Lower leg skin (tissue), 4 donors: ENCODE measurements around the gene NKD1. TPM values are rescaled to one million over a fixed set of nuclear protein-coding genes. Genes with fewer than 3 reads are reported as not detected.

Source experiments
- DNase-seq, 2 donors: peaks; one replicate each; pipeline ENCODE4 v3.0.0-alpha.2; 2019; ENCODE audit warnings: low spot score in 2 of 2
- H3K4me3 ChIP-seq: fragments of 200-600 bp; sonication (generic); 2 replicates; pipeline ENCODE4 v1.5.1; 2017; ENCODE audit warnings: mild to moderate bottlenecking, low read depth; ENCODE audit not compliant: poor library complexity, severe bottlenecking
- CTCF ChIP-seq, 3 donors: fragments of 450-650 bp; IDR thresholded peaks; one replicate each; pipeline ENCODE4 v1.5.1; 2016; ENCODE audit warnings: antibody characterized with exemption in 3 of 3, mild to moderate bottlenecking in 3 of 3, moderate library complexity in 2 of 3
- POLR2A ChIP-seq, 2 donors: fragments of 450-650 bp; IDR thresholded peaks; one replicate each; pipeline ENCODE4 v1.6.1; 2016 to 2017; ENCODE audit warnings: antibody characterized with exemption in 2 of 2, mild to moderate bottlenecking in 1 of 2, moderate library complexity in 1 of 2
- WGBS, 2 donors: methylation state at CpG; one replicate each; pipeline ENCODE4 v1.1.5; 2018; 5-methylcytosine and 5-hydroxymethylcytosine counted together
- intact Hi-C: fragments of 100-400 bp; cut with DNase I; formaldehyde crosslinking; loops from one replicate; pipeline ENCODE4 v1.15.0; 2023; ENCODE audit warnings: low total_unique reads
- total RNA-seq, 4 donors: library from RNA; depleted of rRNA; stranded (reverse); fragments of >200 nt; gene quantifications; one replicate each; pipeline ENCODE4 v1.1.0, GENCODE V29; 2016

The NKD1 gene
- total RNA-seq, 4 donors from 2014 or later = 5.1 to 15.2 (median 7.2) TPM

GRCh38 chr16:50679266-50679665 lies 131.1 kb downstream of the NKD1 start:
- DNase-seq = no peak
- intact Hi-C loops = no loop called here
- H3K4me3 ChIP-seq = no peak overlapping the region
- WGBS, 2 donors = 85 to 88% methylated on average over 14 of the region's 14 CpGs
- TF ChIP-seq CTCF (IDR thresholded peaks at IDR 0.05) = no peak
- TF ChIP-seq POLR2A (IDR thresholded peaks at IDR 0.05) = no peak

DNA sequence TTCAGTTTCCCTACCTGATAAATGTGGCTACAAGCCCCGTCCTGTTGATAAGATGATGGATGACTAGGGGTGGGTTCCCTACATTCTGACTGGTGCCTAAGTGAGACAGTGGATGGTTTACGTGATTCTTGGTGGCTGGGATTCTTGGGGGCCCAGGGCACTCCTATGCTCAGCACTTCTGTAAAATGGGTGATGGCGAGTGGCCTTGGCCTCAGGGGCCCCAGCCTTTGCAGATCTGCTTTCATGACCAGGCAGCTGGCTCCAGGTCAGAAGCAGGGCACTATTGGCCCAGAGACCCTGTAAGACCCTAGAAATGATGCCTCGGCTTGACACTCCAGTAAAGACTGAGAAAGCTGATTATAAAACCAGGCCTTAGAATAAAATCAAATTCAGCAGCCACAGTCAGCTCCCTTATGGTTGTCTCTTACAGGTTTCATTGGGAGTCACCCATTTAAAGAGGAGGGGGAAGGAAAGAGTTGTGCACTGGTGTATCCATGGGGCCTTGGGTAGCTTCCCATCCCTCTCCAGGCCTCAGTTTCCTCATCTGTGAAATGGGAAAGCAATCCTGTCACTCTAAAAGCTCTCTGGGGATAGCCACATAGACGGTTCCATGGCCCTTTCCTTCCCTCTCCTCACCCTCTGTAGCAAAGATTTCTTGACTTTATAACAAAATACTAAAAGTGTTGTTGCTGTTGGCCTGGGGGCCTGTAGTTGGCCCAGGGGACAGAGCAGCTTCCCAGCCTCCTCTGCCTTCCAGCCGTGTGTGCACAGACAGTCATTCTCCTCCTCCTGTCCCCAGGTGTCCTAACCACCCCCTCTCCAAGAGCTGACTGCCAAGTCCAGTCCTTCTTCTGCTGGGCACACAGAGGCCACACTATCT lies 131.7 kb downstream of the NKD1 start:
- H3K4me3 ChIP-seq = no peak overlapping the region
- DNase-seq = no peak

DNA sequence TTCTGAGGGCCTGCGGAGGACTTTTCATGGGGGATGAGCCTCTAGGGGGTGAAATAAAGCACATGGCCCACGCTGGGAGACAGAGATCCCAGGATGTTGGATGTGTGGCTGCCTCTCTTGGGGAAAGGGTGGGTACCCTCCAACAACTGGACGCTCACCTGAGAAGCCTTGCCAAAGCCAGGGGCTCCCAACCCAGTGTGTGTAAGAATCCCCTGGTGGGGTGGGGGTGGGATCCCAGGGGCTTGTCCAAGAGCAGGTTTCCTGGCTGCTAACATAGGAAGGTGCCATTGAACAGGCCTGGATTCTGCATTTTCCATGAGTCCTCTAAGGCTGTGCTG lies 132.3 kb downstream of the NKD1 start:
- TF ChIP-seq POLR2A (IDR thresholded peaks at IDR 0.05) = no peak
- no peak for TF ChIP-seq CTCF (IDR thresholded peaks at IDR 0.05)
- intact Hi-C loops = no loop called here
- WGBS, 2 donors = 87 to 95% methylated on average over 3 of the region's 3 CpGs
- DNase-seq = no peak
- H3K4me3 ChIP-seq = no peak overlapping the region

More for the DNA sequence above, 131.7 kb downstream of the NKD1 start:
- no peak for TF ChIP-seq POLR2A (IDR thresholded peaks at IDR 0.05)
- no peak for TF ChIP-seq CTCF (IDR thresholded peaks at IDR 0.05)
- intact Hi-C loops = no loop called here
- 88 to 89% methylated on average over 6 of the region's 6 CpGs for WGBS, 2 donors

DNA sequence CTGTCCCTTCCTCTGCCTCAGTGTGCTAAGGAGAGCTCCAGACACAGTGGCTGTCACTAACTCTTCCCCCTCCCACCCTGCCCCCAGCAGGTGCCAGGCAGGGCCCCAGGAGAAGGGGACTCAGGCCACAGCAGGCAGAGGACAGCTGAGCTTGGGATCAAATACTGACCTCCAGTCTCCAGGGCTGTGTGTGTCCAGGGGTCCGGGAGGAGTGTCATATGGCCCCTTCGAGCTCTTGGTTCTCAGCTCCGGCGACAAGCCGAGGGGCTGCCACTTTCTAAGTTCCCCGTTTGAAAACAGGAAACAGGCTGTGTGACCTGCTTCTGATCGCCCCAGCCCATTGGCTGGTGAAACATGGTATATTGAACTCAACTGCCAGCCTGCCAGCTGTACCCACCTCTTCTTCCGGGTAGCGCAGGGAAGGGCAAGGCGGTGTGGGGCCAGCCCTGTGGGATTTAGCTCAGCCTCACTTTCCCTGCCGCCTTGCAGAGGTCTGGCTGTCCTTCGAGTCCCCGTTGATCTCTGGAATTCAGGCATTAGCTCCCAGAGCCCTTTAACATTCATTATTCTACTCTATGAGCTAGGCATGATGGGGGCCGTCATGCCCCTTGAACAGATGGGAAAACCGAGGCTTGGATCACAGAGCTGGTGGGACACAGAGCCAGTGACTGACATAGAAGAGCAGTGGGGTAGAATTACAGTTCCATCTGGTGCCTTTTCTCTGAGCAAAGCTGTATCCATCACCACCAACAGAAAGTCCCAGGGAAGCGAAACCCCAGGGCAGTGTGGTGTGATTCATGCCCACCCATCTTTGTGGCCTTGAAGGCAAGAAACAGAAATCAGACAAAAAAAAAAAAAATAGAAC lies 133.1 kb downstream of the NKD1 start, which contains the start of gene SNX20:
Gene SNX20, minus strand, starts transcription at position 292 of the 865 bp plus-strand sequence. CDS start 3,786 bp downstream, outside the sequence.
- DNase-seq = peak in 1 of 2 donors; percentile 87
- TF ChIP-seq CTCF (IDR thresholded peaks at IDR 0.05) (no peak), POLR2A (IDR thresholded peaks at IDR 0.05) (no peak)
- intact Hi-C loops = no loop called here
- WGBS, 2 donors = 76% methylated on average over 15 to 16 of the region's 16 CpGs
- no peak within 1 kb of the TSS for H3K4me3 ChIP-seq

DNA sequence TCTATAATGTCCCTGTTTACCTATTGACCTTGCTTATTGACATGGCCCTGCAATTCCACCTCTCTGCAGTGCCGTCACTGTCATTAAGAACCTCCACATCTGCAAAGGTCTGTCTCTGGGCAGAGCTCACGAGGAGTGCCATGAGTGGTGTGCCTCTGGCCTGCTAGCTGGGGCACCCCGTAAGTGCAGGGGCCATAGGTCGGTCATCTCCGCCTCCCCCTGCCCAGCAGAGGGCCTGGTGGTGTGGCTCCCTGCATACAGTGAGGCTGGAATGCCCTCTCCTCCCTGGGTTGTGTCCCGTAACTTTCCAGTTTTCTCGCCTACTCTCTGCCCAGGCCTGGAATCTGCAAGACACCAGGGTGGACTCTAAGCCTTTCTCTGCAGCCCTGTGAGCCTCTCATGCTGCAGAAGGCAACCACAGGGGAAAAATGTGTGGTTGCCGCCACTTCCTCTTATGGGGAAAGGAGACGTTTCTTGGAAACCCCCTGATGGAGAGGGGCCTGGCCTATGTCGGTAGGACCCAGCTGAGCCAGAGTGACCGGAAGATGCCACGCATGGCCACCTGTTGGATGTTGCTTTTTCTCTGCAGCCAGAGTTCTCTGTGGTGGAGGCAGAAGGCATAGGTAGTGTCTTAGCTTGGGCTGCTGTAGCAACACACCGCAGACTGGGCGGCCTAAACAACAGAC lies 135.6 kb downstream of the NKD1 start:
- 76 to 78% methylated on average over 14 of the region's 14 CpGs for whole genome bisulfite sequencing, 2 donors
- intact Hi-C loops = no loop called here
- TF ChIP-seq POLR2A (IDR thresholded peaks at IDR 0.05) = no peak
- TF ChIP-seq CTCF (IDR thresholded peaks at IDR 0.05) = no peak
- H3K4me3 ChIP-seq = no peak overlapping the region
- DNase-seq = peak in 1 of 2 donors; percentile 83
